Smooth muscle cell (in vitro differentiated cells): ENCODE results near the gene GTPBP1. TPM values are rescaled to one million over a fixed set of nuclear protein-coding genes. Genes with fewer than 3 reads are reported as not detected.

Experiments
- DNase-seq: peaks from one replicate; lab custom pipeline; 2025; ENCODE audit not compliant: unreplicated experiment; lab: John Stamatoyannopoulos, UW
- H2AFZ ChIP-seq: fragments of 200-600 bp; sonication (generic); 2 replicates; pipeline ENCODE4 v1.6.0; 2016; ENCODE audit warnings: antibody characterized with exemption, low read depth, mild to moderate bottlenecking
- H3F3A ChIP-seq: fragments of 200-600 bp; sonication (generic); 2 replicates; pipeline ENCODE4 v1.6.0; 2017; ENCODE audit warnings: antibody characterized with exemption, low read depth
- H3K27ac ChIP-seq: fragments of 200-600 bp; sonication (generic); 2 replicates; pipeline ENCODE4 v1.5.1; 2016; ENCODE audit warnings: low read depth, mild to moderate bottlenecking
- H3K27me3 ChIP-seq: fragments of 200-600 bp; sonication (generic); 2 replicates; pipeline ENCODE4 v1.6.1; 2016; ENCODE audit warnings: low read depth, mild to moderate bottlenecking
- H3K36me3 ChIP-seq: fragments of 200-600 bp; sonication (generic); 2 replicates; pipeline ENCODE4 v1.5.1; 2016; ENCODE audit warnings: low read depth
- H3K4me1 ChIP-seq: fragments of 200-600 bp; sonication (generic); 2 replicates; pipeline ENCODE4 v1.5.1; 2016; ENCODE audit warnings: low read depth
- H3K4me2 ChIP-seq: fragments of 200-600 bp; sonication (generic); 2 replicates; pipeline ENCODE4 v1.6.0; 2016; ENCODE audit warnings: mild to moderate bottlenecking
- H3K4me3 ChIP-seq: fragments of 200-600 bp; sonication (generic); 2 replicates; pipeline ENCODE4 v1.5.1; 2016; ENCODE audit warnings: mild to moderate bottlenecking
- H3K79me2 ChIP-seq: fragments of 200-600 bp; sonication (generic); 2 replicates; pipeline ENCODE4 v1.6.0; 2016; ENCODE audit warnings: low read depth, mild to moderate bottlenecking
- H3K9ac ChIP-seq: fragments of 200-600 bp; sonication (generic); 2 replicates; pipeline ENCODE4 v1.6.0; 2016; ENCODE audit warnings: low read depth
- H3K9me3 ChIP-seq: fragments of 200-600 bp; sonication (generic); replicated peaks from 2 replicates; pipeline ENCODE4 v1.5.1; 2016; ENCODE audit warnings: low read depth
- H4K20me1 ChIP-seq: fragments of 200-600 bp; sonication (generic); 2 replicates; pipeline ENCODE4 v1.6.0; 2016; ENCODE audit warnings: low read depth
- WGBS: methylation state at CpG from one replicate; pipeline ENCODE4 v1.1.7; 2016; ENCODE audit warnings: low lambda C conversion rate; 5-methylcytosine and 5-hydroxymethylcytosine counted together
- polyA plus RNA-seq: library from polyadenylated mRNA; unstranded; fragments of >200 nt; fragmentation: Nextera tagmentation; extraction: Ambion mirVana; gene quantifications from 2 replicates; pipeline ENCODE4 v1.2.1, GENCODE V29; 2016
- total RNA-seq: library from RNA; depleted of rRNA; stranded (reverse); fragments of >200 nt; gene quantifications from 2 replicates; pipeline ENCODE4 v1.2.3, GENCODE V29; 2014
- TF ChIP-seq, protein P1 (sequence below): fragments of 200-600 bp; sonication (generic); IDR thresholded peaks from 2 replicates; pipeline ENCODE4 v1.5.1; 2017; ENCODE audit warnings: borderline replicate concordance, mild to moderate bottlenecking, antibody characterized with exemption; ENCODE audit not compliant: insufficient read depth, poor library complexity, severe bottlenecking

GTPBP1 gene
- total and polyA plus RNA-seq, 2 experiments from 2014 or later, result 23.7 to 25.3 TPM

- Histone ChIP-seq H3K79me2 (peaks cover 57% of the 10 kb centered on the region), H3K4me3 (peak overlapping the region; percentile 95), H3K27me3 (no peaks in the 10 kb centered on the region), H2AFZ (no peak overlapping the region), H3K9me3 (no peaks in the 10 kb centered on the region), H4K20me1 (peaks cover 56% of the 10 kb centered on the region), H3K36me3 (no peaks in the 10 kb centered on the region), H3K27ac (peak overlapping the region; percentile 92), H3K4me1 (peaks cover 16% of the 10 kb centered on the region), H3F3A (peaks cover 8% of the 10 kb centered on the region), H3K4me2 (peak overlapping the region; percentile 91), H3K9ac (peak overlapping the region; percentile 98)
- DNase-seq, result no peak
- TF ChIP-seq, protein P1, sequence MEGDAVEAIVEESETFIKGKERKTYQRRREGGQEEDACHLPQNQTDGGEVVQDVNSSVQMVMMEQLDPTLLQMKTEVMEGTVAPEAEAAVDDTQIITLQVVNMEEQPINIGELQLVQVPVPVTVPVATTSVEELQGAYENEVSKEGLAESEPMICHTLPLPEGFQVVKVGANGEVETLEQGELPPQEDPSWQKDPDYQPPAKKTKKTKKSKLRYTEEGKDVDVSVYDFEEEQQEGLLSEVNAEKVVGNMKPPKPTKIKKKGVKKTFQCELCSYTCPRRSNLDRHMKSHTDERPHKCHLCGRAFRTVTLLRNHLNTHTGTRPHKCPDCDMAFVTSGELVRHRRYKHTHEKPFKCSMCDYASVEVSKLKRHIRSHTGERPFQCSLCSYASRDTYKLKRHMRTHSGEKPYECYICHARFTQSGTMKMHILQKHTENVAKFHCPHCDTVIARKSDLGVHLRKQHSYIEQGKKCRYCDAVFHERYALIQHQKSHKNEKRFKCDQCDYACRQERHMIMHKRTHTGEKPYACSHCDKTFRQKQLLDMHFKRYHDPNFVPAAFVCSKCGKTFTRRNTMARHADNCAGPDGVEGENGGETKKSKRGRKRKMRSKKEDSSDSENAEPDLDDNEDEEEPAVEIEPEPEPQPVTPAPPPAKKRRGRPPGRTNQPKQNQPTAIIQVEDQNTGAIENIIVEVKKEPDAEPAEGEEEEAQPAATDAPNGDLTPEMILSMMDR, result no peak
- WGBS, result 11% methylated on average over 4 of the region's 4 CpGs
Observed at GRCh38 chr22:38706901-38707195, 1.1 kb downstream of the GTPBP1 start.

DNA sequence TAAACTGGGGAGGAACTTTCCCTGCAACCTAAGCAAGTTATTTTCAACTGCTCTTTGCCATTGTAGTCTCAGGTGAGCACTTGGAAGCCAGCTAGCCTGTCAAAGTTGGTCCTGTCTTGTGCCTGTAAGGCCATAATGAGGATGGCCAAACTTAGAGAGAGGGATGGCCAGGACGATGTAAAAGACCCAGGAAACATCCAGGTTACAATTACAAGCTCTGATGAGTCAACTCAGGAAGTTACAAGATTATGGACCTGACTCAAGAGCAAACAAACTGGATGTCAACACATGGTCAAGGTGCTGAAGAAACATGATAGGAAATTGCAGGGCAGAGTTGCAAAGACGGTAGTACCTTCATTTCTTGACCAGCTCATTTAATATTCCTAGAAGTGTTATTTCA, 1.6 kb downstream of the GTPBP1 start:
- Histone ChIP-seq H4K20me1 (peaks cover 61% of the 10 kb centered on the region), H3K4me3 (peak overlapping the region; percentile 95), H3K4me2 (peak overlapping the region; percentile 91), H3K4me1 (peaks cover 21% of the 10 kb centered on the region), H3K9ac (peak overlapping the region; percentile 98), H3F3A (peaks cover 8% of the 10 kb centered on the region), H3K79me2 (peaks cover 62% of the 10 kb centered on the region), H3K27ac (peak overlapping the region; percentile 92), H3K9me3 (no peaks in the 10 kb centered on the region), H3K36me3 (no peaks in the 10 kb centered on the region), H3K27me3 (no peaks in the 10 kb centered on the region), H2AFZ (no peak overlapping the region)
- no peak for DNase-seq
- WGBS, result 36% methylated on average over 2 of the region's 2 CpGs
- TF ChIP-seq, protein P1, result no peak

- 93% methylated on average over 3 of the region's 3 CpGs for WGBS
- Histone ChIP-seq H3K36me3 (no peaks in the 10 kb centered on the region), H3K4me1 (peaks cover 26% of the 10 kb centered on the region), H3F3A (peaks cover 8% of the 10 kb centered on the region), H3K4me3 (peak overlapping the region; percentile 95), H3K4me2 (peak overlapping the region; percentile 91), H3K9ac (no peak overlapping the region), H3K27me3 (no peaks in the 10 kb centered on the region), H3K27ac (no peak overlapping the region), H4K20me1 (peaks cover 68% of the 10 kb centered on the region), H2AFZ (no peak overlapping the region), H3K79me2 (peaks cover 69% of the 10 kb centered on the region), H3K9me3 (no peaks in the 10 kb centered on the region)
- TF ChIP-seq, protein P1, result no peak
- no peak for DNase-seq
Observed at GRCh38 chr22:38707984-38708383, 2.2 kb downstream of the GTPBP1 start.

- Histone ChIP-seq H3K27ac (no peak overlapping the region), H3K79me2 (peaks cover 82% of the 10 kb centered on the region), H3K27me3 (no peaks in the 10 kb centered on the region), H2AFZ (no peak overlapping the region), H3K36me3 (no peaks in the 10 kb centered on the region), H3K4me2 (no peak overlapping the region), H3K9ac (no peak overlapping the region), H3F3A (peaks cover 8% of the 10 kb centered on the region), H3K9me3 (no peaks in the 10 kb centered on the region), H3K4me1 (peaks cover 28% of the 10 kb centered on the region), H3K4me3 (no peak overlapping the region), H4K20me1 (peaks cover 81% of the 10 kb centered on the region)
- 87% methylated on average over 3 of the region's 3 CpGs for WGBS
- TF ChIP-seq, protein P1, result no peak
- DNase-seq, result no peak
Observed at GRCh38 chr22:38709306-38709705, 3.6 kb downstream of the GTPBP1 start.
